Measurements from ENCODE around the gene XCL1.
A peak's percentile ranks its signal among the peaks of the same experiment; 100 is the strongest.
"Not testable (repeated sequence)": the region's sequence is repeated elsewhere in the genome, so short reads cannot be mapped to it uniquely, and the experiment has no call there.

Gene XCL1, protein sequence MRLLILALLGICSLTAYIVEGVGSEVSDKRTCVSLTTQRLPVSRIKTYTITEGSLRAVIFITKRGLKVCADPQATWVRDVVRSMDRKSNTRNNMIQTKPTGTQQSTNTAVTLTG

DNA sequence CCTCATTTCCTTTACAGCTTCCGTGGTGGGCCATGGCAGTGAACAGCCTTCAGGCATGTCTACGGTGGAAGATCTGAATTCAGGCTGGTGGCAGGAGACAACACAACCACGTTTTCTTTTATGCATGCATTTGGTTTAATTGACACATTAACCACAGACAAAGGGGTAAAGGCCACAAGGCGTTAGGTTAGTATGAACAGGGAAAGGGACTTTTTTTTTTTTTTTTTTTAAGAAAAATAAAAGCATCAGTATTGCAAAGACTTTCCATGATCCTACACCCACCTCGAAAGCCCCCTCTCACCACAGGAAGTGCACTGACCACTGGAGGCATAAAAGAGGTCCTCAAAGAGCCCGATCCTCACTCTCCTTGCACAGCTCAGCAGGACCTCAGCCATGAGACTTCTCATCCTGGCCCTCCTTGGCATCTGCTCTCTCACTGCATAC lies at the start of gene XCL1:
TSS of gene XCL1 (plus strand) at position 361 of the 444 bp plus-strand sequence. CDS start at position 394, 33 bp downstream.
- peak; percentile 71 for DNase-seq

DNA sequence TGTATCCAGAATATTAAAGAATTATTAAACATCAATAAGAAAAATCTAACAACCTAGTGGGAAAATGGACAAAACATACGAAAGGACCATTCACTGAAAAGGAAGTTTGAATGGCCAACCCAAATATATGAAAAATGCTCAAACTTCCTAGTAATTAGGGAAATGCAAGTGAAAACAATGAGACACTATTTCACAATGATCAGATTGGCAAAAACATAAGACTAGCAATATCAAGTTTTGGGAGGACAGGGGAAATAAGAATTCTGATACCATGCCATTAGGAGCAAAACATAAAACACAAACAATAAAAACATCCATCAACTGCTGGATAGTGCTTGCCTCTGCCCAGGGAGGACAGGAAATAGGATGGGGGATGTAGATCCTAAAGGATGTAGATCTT lies 46.9 kb upstream of the XCL1 start:
- no peak for DNase-seq

DNA sequence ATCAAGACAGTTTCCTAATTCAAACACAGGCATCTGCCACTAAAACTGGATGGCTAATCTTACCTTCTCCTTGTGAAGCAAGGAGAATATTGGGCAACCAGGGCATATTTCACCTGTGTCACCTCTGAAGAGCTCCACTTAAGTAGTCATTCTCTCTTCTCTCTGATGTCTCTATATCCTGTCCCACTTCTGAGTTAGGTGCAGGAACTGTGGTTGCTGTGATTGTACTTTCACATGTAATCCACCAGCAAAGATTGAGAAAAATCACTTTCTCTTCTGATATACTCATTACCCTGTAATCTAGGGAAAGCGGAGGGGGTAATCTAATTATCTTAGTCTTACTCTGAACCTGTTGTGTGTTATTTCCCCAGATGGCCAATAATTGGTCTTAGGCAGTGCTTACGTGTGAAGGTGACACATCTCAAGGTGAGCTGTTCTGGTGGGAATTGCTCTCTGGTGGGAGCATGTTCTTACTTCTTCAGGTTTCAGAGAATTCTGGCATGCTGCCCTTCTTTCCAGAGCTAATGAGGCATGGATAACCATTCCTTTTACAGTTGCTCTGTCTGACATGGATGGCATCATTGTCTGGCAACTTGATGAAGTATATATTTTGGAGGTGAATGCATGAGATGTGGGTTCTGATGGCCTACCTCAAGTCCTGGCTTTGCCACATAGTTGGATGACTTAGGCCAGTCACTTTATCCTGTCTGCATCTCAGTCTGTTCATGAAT lies 44.6 kb upstream of the XCL1 start:
- no peak for DNase-seq

GRCh38 chr1:168535536-168535935 lies 40.9 kb upstream of the XCL1 start:
- no peak for DNase-seq

- not testable (repeated sequence) for DNase-seq
Measured at GRCh38 chr1:168540798-168541197, 35.6 kb upstream of the XCL1 start.

- not testable (repeated sequence) for DNase-seq
Measured at GRCh38 chr1:168542978-168543377, 33.4 kb upstream of the XCL1 start.

DNA sequence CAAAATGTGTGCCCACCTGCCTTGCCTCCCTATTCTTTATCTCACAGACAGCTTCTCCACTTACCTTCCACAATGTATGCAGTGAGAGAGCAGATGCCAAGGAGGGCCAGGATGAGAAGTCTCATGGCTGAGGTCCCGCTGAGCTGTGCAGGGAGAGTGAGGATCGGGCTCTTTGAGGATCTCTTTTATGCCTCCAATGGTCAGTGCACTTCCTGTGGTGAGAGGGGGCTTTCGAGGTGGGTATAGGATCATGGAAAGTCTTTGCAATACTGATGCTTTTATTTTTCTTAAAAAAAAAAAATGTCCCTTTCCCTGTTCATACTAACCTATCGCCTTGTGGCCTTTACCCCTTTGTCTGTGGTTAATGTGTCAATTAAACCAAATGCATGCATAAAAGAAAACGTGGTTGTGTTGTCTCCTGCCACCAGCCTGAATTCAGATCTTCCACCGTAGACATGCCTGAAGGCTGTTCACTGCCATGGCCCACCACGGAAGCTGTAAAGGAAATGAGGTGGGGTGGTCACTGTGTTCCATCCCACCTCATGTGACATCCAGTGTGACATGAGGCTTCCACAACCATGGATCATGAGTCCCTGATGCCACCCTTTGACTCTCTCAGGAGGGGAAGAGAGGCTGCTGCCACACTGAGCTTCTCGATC lies 32.4 kb upstream of the XCL1 start, which contains the start of gene XCL2:
TSS of gene XCL2 (minus strand) at position 158 of the 659 bp plus-strand sequence. CDS start at position 125, 33 bp downstream.
- not testable (repeated sequence) for DNase-seq

- DNase-seq = not testable (repeated sequence)
Measured at GRCh38 chr1:168545678-168546552, 30.5 kb upstream of the XCL1 start.

DNA sequence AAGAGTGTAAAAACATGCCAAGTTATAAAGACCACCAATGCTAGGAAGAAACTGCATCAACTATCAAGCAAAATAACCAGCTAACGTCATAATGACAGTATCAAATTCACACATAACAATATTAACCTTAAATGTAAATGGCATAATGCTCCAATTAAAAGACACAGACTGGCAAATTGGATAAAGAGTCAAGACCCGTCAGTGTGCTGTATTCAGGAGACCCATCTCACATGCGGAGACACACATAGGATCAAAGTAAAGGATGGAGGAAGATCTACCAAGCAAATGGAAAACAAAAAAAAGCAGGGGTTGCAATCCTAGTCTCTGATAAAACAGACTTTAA lies 29.9 kb upstream of the XCL1 start:
- not testable (repeated sequence) for DNase-seq

- DNase-seq = no peak
Measured at GRCh38 chr1:168550971-168551370, 25.4 kb upstream of the XCL1 start.

GRCh38 chr1:168551688-168552087 lies 24.7 kb upstream of the XCL1 start:
- DNase-seq = no peak

GRCh38 chr1:168552961-168553360 lies 23.4 kb upstream of the XCL1 start:
- DNase-seq = no peak

GRCh38 chr1:168553680-168554553 lies 22.5 kb upstream of the XCL1 start:
- DNase-seq = peak; percentile 66

- DNase-seq = no peak
Measured at GRCh38 chr1:168554603-168555483, 21.6 kb upstream of the XCL1 start.

- DNase-seq = no peak
Measured at GRCh38 chr1:168555508-168556046, 20.8 kb upstream of the XCL1 start.

DNA sequence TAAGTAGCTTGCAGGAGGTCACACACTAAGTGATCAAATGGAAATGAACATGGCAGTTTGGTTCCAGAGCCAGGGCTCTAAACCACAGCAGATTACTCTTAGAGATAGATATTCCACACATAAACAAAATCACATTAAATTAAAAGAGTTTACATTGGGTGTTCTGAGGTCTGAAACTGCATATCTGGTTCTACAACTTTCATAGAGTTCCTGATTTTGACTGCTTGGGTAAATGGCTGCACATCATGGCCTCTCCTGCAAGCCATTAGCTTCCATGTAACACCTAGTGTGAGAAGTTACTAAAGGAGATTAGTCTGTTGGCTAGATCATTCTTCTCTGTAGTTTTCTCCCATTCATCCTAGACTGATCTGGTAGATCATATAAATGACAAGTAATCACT lies 19.8 kb upstream of the XCL1 start:
- DNase-seq = no peak

DNA sequence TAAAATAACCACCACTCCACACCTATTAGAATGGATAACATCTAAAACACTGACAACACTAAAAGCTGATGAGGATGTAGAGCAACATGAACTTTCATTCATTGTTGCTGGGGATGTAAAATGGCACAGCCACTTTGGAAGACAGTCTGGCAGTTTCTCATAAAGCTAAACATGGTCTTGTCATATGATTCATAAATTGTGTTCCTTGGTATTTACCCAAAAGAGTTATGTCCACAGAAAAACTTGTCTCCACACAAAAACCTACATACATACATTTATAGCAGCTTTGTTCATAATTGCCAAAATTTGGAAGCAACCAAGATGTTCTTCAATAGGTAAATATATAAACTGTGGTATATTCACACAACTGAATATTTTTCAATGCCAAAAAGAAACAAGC lies 16.0 kb upstream of the XCL1 start:
- no peak for DNase-seq

DNA sequence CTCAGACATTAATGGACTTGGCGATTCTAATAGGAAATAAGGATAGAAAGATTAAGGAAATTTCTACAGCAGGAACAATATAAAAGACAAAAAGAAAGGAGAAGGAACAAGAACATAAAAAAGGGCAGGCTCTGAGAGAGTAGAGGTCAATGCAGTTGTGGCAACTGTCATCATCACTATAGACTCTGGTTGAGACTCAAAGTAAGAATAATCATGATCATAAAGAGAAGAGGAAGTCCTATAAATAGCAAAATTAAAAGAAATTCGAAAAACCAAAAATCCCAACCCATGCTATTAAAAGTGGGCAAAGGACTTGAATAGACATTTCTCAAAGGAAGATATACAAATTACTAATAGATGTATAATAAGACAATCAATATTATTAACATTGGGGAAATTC lies 14.4 kb upstream of the XCL1 start:
- no peak for DNase-seq

DNA sequence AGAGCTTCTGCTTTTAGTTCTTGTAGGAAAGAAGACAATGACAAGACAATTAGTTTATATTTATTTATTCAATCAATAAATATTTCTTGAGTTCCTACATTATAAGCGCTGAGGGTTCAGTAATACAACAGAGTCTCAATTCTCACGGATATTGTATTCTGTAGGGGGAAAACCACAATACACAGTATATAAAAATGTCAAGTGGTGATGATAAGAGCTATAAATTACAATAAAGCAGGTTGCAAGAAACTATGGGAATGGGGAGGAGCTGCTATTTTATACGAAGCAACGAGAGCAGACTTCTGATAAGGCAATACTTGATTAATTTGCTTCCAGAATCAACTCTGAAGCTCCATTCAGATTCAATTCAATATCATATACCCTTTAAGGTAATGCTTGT lies 10.6 kb upstream of the XCL1 start:
- DNase-seq = no peak

DNA sequence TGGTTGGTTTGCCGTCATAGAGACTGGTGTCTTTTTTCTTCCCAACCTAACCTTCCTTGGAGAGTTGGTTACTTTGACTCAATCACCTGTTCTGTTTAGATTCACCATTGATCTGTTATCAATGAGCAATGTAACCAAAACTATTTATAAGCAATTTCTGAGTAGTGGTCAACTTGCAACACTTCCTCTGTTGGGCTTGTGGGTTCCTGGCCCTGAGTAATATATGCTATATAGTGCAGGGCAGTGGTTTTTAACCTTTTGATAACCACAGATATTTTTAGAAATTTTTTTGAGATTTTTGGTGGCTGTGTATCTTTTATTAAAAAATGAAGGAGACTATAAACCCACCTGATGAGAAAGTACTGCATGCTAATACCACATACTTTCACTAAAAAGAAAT lies 9.4 kb upstream of the XCL1 start:
- no peak for DNase-seq

DNA sequence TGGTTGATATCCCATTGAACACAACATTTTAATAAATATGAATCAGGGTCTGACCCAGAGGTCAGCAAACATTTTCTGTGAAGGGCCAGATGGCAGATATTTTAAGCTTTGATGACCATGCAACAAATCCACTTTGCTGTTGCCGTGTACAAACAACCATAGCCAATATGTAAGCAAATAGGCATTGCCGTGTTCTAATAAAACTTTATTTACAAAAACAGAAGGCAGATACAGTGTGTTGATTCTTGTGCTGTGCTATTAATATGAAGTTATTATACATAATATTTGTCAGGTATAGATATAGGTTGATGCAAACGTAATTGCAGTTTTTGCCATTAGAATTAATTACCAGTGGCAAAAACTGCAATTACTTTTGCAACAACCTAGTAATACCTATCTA lies 8.8 kb upstream of the XCL1 start:
- DNase-seq = no peak
